ENCODE measurements around the gene ASB1.

- TF ChIP-seq, protein P1, sequence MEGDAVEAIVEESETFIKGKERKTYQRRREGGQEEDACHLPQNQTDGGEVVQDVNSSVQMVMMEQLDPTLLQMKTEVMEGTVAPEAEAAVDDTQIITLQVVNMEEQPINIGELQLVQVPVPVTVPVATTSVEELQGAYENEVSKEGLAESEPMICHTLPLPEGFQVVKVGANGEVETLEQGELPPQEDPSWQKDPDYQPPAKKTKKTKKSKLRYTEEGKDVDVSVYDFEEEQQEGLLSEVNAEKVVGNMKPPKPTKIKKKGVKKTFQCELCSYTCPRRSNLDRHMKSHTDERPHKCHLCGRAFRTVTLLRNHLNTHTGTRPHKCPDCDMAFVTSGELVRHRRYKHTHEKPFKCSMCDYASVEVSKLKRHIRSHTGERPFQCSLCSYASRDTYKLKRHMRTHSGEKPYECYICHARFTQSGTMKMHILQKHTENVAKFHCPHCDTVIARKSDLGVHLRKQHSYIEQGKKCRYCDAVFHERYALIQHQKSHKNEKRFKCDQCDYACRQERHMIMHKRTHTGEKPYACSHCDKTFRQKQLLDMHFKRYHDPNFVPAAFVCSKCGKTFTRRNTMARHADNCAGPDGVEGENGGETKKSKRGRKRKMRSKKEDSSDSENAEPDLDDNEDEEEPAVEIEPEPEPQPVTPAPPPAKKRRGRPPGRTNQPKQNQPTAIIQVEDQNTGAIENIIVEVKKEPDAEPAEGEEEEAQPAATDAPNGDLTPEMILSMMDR (optimal IDR thresholded peaks at IDR 0.05 in 1 of 3, IDR thresholded peaks at IDR 0.05 in 1 of 3, conservative IDR thresholded peaks at IDR 0.05 in 1 of 3; ENCODE audit: extremely low read depth in 1 of 3, insufficient read depth in 2 of 3, low read length in 3 of 3), result no peak
- no peak for TF ChIP-seq EZH2 (IDR thresholded peaks at IDR 0.05; ENCODE audit: low read length)
These were observed 11.5 kb upstream of the ASB1 start for GRCh38 chr2:238415036-238415764.

All from keratinocyte (primary cell).